A204.1 (cell line): Measurements from ENCODE around the gene MYLK.

Experiments
- FAIRE-seq: peaks from 2 replicates; lab custom pipeline; 2012; peaks lifted over from hg19 to GRCh38; lab: Jason Lieb, UNC

The MYLK gene

DNA sequence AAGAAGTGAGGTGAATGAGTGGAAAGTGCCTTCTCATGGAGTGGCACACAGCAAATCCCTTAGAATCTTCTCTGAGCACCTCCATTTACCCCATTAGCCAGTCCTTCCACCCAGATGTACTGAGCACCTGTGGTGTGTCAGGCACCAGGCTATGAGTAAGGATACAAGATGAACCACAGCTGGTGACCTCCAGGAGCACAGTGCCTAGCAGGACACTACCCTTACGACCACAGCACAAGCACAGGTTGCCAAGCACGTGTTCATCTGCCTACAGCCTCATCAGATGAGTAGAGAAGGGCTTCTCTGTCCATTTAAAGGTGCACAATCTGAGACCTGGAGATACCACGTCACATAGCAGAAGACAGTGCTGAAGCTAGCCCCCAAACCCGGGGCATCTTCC is 6.2 kb downstream of the MYLK start:
- no peak for FAIRE-seq

DNA sequence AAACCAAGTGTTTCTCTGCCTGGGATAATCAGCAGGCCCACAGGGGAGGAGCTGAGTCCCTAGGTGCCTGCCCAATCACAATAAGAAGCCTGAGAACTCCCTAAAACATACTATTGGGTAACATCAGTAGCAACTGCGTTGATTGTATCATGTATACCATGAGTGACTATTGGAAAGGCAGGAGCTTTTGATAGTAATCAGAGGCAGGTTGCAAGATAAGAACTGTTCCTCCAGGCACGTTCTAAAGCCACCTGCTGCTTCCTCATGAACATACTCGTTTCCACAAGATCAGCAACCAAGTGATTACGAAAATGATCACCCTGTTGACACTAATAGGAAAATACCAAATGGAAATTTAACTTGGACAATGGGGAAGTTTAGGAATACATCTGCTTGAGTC is 6.7 kb downstream of the MYLK start:
- no peak for FAIRE-seq

DNA sequence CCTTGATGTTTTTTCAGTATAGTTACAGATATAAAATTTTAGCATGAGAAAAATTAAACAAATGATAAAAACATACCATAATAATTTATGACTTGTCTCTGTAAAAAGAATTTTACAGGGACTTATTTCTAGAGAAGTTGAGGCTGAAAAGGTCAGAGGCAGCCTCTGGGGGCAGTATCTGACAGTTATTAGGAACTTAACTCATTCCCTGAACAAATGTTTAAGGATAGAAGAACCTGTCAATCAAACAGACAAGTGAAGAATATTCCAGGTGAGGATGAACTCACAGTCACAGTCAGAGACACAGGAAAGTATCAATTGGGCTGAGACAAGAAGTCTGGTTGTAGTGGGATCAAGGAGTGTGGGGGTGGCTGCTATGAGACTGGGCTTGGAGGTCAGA is 7.3 kb downstream of the MYLK start:
- no peak for FAIRE-seq

DNA sequence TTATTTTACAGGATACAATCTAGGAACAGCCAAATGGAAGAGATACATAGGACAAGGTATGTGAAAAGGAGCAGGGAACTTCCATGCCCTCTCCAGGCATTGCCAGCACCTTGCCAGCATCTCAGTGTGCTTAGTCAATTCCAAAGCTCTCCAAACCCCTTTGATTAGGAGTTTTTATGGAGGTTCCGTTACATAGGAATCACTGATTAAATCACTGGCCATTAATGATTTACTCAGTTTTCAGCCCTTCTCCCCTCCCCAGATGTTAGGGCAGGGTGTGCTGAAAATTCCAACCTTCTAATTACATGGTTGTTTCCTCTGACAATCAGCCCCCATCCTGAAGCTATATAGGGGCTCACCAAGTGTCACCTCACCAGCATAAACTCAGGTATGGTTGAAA is 11.5 kb downstream of the MYLK start:
- no peak for FAIRE-seq

DNA sequence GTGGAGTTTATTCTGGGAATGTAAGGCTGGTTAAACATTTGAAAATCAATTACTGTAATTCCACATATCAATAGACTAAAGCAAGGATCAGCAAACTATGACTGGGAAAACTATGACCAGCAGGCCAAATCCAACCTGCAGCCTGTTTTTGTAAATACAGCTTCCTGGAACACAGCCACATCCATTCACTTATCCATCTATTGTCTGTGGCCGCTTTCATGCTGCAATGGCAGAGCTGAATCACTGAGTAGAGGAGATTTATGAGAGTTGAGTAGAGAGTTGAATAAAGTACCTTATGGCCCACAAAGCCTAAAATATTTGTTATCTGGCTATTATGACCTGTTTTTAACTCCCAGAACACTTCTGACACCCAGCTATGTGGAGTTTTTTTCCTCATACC is 12.2 kb downstream of the MYLK start:
- no peak for FAIRE-seq

DNA sequence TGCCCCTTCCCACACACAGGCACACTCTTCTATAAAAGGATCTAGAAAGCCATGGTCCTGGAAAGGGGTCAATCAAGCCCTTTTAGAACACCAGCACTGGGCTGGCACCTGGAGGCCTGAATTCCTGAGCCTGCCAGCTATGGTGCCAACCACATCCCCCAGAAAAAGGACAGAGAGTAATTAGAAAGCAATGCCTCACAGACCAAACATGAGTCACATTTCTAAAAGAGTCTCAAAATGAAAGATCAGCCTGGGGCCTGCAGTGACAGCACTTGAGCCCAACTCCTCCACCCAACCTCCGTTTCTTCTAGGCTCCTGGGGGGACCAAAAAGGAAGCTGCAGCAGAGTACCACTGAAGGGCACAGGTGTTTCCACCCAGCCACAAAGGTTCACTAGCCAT is 14.1 kb downstream of the MYLK start:
- FAIRE-seq = no peak

DNA sequence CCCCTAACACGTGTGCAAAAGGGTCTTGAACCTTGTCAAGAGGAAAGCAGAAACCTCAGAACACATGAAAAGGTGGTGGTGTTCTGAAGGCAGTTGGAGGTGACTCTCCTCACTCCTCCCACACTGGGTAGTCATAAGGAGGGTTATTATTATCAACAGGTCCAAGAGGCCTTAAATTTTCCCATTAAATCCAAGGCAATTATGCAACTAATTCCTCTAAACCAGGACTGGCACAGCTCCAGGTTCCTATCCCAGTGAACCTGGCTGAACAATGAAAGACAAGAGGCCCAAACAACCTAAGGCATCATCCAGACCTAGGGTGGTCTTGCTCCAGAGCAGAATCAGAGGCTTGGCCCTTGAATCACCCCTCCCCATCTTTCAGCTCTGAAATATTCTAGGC is 15.0 kb downstream of the MYLK start:
- FAIRE-seq = no peak

DNA sequence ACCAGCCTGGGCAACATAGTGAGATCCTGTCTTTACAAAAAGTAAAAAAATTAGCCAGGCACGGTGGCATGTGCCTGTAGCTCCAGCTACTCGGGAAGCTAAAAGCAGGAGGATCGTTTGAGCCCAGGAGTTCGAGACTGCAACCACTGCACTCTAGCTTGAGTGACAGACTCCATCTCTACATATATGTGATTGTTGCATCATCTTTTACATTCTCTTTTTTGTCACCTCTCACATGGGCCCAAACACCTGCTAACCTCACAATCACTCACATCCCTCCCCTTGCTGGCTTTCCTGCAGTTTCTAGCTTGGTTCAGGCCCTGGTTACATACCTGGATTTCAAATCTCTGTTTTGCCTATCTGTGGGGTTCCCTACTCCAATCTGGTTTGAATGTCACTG is 19.4 kb downstream of the MYLK start:
- no peak for FAIRE-seq

DNA sequence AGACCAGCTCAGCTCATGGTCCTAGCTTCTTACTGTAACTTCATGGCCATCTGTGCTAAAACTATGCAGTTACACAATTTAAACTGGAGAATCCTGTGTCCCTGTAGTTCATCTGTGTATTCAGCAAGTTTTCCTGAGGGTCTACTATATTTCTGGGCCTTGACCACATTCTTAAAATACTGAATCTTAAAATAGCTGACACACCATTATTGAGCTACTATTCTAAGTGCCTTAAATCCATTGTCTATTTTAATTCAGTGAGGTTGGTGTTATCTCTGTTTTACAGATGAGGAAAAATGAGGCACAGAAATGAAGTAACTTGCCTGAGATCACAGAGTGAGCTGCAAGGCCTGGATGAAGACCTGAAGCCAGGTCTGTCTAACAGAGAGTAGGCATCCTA is 22.0 kb downstream of the MYLK start:
- FAIRE-seq = no peak

DNA sequence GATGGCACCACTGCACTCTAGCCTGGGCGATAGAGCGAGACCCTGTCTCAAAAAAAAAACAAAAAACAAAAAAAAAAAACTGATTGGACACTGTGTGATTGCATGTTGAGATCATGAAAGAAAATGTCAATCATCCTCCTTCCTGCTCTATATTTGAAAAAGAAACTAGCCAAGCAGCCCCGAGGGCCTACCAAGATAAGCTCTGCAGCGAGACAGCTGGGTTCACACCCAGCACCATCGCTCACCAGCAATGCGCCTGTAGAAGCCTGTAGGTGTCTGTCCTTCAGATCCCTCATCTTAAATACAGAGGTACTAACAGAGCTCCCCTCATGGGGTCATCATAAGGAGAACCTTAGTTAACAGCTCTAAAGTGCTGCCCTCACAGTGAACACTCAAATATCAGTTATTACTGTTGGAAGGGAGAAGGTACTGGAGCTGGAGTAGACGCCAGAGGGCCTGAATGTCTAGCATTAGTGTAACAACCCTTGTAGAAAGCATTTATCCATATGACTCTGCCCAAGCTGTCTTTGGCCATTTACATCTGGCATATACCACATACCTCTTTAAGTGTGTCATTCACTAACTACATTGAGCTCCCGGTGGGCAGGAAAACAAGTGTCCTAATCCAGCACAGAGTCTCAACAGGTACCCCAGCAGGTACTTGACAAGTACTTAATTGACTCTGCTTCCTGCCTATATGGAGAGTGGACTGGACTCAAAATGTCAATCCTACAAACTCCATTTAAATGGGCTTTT is 22.9 kb downstream of the MYLK start:
- FAIRE-seq = no peak

DNA sequence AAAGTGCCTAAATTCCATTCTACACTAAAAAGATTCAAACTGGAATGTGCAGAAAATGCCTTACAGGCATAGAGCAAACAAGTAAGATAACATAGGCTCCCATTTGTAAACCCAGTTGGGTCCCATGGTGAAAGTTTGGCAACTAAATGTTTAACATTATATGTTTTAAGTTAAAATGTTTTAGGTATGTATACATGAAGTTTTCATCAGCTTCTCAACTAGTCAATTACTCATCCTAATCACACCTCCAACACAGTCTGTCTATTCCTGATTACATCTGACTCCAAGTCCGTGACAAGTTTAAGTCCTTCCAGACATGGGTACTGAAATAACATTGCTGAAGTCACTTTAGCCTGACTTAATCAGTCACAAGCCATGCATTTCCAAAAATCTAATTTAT is 25.0 kb downstream of the MYLK start:
- no peak for FAIRE-seq

DNA sequence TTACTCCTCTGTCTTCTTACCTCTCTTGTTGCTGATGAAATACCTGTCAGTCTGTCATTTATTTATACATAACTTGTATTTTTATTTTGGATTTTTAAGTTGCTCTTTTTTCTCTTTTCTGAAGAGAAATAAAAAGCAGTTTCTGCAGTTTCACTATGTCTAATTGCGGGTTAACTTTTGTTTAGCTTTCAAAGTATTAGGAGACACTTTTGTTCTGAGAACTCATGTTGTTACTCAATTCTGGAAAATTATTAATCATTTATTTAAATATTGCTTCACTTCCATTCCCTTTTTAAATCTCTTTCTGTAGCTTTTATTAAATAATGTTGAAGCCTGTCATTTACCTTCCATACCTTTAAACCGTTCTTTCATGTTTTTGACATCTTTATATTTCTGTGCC is 29.2 kb downstream of the MYLK start:
- no peak for FAIRE-seq

DNA sequence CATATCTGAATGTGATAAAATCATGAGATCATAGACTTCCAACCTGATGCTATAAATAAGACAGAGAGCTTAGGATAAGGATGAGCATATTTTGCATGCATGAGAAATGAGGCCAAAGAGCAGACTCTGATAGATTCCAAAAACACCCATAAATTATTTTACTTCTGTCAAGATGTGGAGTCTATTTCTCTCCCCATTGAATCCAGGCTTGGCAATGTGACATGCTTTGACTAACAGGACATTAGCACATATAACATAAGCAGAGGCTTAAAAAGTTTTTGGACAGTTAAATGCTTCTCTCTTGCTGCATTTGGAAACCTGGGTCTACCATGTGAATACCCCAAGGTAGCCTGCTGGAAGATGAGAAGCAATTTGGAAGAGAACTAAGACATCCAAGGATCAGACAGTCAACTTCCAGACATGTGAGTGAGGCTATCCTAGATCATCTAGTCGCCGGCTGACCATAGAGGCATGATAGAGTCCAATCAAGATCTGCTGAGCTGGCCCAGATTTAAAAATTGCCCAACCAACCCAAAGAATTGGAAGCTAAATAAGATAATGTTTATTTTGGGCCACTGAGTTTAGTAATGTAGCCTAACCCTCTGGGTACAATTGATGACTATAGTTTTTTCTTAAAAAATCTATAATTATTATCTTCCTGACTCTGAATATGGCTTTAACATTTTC is 30.3 kb downstream of the MYLK start:
- no peak for FAIRE-seq

DNA sequence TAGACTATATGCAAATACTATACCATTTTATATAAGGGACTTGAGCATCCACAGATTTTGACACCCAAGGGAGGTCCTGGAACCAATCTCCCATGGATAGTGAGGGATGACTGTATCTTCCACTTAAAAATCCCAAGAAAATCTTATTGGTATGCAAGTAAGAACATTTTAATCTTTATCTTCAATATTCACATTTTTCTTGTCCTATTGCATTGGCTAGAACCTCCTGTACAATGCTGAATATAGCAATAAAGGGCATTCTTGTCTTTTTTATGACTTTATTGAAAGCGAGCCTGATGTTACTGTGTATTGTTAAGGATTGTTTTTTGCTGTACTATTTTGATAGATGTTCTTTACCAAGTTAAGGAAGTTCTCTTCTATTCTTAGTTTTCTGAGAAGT is 36.9 kb downstream of the MYLK start:
- no peak for FAIRE-seq

DNA sequence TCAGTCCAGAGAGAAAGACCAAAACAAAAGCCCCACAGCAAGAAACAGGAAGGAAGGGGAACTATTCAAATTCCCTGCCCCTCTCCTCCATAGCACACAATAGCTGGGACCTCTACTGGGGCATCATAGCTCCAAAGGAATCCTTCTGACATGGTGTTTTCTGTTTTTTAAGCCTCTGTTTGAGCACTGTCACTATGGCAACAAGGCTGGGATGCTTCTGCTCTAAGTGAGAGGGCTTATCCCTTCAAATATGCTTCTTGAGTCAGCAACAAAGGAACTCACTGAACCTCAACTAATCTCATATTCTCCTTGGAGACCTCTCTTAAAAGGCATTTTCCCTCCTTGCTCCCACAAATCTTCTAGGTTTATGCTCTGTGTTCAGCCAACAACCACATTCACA is 40.5 kb downstream of the MYLK start:
- FAIRE-seq = no peak

DNA sequence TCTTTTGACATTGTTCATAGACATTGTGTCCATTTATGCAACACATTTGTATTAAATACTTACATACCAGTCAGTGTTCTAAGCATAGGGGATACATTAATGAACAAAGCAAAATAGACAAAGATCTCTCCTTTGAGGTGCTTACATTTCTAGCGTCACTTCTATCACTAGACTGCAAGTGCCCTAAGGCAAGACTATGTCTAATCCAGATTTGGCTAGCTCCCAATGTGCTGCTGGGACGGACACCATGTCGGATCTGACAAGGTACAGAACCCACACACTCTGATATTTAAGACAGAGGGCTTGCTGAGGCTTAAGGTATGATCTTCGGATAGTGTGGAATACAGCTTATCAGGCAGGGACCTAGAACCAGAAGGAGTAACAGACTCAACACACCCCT is 41.4 kb downstream of the MYLK start:
- FAIRE-seq = no peak

DNA sequence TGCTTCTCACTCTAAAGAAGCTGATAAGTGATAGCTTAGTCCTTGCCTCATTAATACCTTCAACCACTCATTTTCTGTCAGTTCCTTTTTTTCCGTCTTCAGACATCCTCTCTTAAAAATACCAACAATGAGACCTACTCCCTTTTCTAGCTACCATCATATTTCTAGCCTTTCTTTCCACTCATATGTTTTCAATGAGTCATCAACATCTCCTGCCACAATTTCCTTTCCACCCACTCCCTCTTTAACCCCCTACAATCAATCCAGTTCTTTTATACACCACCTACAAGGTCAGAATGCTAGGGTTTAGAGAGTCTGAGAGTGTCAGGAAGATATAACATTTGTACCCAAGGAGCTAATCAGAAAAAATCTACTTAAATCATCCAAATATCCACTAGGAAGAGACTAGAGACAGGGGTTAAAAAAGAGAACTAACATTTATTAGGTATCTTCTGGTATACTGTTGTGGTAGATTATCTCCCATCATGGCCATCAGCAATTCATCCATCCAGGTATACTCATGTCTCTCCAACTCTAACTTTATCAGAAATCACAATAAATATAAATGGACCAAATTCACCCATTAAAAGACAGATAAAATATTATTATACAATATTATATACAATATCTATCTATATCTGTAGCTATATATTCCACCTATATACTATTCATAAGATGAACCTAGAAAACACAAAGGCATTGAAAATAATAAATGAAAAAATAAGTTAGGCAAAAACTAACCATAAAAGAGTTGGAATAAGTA is 42.5 kb downstream of the MYLK start:
- no peak for FAIRE-seq

DNA sequence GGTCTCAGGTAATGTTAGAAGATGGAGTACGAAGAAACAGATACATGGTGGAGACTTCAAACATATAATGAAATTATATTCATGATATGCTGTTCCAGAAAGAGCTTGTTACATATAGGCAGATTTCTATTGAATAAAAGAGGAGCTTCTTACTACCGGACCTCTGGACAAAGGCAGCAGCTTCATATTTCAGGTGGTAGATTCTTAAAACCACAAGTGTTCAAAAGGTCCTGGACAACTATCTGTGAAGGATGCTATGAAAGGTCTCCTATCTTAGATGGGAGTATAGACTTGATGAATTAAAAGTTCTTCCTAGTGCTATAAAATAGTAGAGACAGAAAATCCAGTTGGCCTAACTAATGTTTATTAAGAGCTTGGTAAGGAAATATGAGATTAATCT is 43.2 kb downstream of the MYLK start:
- no peak for FAIRE-seq

DNA sequence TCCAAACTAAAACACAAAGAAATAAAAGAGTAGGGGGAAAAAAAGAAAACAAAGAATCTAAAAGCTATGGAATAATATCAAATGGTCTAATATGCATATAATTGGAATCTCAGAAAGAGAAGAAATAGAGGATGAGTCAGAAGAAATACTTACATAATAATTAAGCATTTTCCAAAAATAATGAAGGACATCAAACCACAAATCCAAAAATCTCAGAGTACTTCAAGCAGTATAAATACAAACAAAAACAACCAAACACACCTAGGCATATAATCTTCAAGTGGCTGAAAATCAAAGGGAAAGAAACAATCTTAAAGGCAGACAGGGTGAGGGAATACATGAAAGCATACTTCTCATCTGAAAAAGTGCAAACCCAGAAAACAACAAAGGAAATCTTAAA is 46.3 kb downstream of the MYLK start:
- no peak for FAIRE-seq

DNA sequence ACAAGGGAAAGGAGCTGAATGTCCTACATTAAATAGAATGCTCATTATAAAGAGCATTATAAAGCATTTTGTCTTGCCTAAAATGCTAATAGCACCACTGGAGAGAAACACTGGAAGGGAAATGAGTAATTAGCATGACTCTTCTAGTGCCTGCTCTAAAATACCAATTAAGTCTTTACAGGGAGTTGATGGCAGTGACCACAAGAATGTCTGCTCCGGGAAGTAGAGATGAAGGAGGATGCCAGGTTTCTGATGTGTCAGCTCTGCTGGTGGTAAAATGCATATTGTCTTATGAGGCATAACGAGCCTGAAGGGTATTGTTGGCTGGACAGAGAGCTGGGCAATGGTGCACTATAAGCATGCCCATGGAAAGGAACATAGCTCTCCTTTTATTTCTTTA is 49.5 kb downstream of the MYLK start:
- no peak for FAIRE-seq

DNA sequence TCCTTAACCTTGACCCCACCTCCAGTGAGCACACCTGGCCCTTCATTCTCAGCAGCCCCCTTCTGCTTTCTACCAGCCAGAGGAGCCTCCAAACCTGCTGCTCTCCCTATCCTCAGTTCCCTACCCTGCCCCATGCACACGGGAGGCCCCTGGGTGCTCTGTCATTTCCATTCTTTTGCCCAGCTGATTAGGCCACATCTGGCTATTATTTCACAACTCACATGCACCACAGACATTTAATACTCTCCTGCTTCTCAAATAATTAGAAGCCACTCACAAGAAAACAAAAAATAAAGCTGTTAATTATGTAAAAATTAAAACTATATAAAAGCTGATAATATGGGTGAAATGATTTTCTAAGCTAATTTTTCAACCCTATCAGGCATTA is 50.7 kb downstream of the MYLK start:
- no peak for FAIRE-seq

DNA sequence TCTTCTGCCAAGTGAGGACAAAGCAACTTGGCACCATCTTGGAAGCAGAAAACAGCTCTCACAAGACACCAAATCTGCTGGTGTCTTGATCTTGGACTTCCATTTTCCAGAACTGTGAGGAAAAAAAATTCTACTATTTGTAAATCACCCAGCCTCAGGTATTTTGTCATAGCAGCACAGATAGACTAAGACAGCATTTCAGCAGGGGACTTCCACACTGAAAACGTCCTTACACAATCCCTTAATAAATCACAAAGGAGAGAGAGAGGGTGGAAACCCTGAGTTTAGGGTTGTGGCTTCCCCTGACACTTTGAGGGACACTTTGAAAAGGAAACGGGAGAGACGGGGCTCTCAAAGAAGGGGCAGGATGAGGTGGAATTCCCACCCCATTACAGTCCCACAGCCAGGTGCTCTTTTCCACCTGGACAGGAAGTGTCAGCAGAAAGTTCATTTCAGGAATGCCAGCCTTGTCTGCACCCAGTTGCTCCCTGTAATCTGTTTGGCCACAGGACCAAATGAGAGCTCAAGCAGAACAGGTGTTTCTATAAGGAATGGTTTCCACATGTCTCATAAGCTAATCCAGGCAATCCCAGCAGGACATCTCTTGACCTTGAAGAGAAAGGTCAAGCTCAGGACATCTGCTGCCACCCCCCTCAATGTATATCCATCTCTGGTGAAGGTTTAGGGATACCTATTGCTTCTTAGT is 51.3 kb downstream of the MYLK start:
- no peak for FAIRE-seq

DNA sequence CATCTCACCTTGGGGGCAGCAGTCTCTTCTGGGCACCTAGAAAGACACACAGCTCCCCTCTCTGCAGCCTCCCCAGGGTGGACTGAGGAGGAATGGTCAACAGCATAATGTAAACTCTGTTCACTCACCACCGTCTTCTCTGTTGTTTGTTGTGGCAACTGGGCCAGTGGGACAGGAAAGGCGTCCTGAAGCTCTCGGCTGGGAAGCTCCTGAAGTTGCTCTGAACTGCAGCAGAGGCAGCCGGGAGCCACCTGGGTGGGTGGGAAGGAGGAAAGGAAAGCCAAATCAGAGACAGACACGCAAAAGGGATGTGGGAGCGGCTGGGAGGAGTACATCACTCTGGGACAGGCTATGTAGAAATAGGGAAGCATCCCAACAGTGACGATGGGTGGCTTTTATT is 52.7 kb downstream of the MYLK start:
- FAIRE-seq = no peak
